Lower lobe of right lung (tissue), 2 donors: Measurements from ENCODE around the gene SLC38A9. TPM values are rescaled to one million over a fixed set of nuclear protein-coding genes. Genes with fewer than 3 reads are reported as not detected.

Experiments used
- ATAC-seq, 2 donors: fragments of 200-7000 bp; cut with Tn5 transposase; one replicate each; pipeline ENCODE4 v1.9.1; 2020 to 2022; ENCODE audit warnings: mild to moderate bottlenecking in 2 of 2, moderate library complexity in 2 of 2
- DNase-seq: peaks from one replicate; pipeline ENCODE4 v3.0.0-alpha.2; 2020
- H3K27ac ChIP-seq: fragments of 200-600 bp; one replicate; pipeline ENCODE4 v1.8.0; 2022
- H3K27me3 ChIP-seq: fragments of 200-600 bp; one replicate; pipeline ENCODE4 v1.8.0; 2022; ENCODE audit warnings: low read depth
- H3K36me3 ChIP-seq: fragments of 200-600 bp; one replicate; pipeline ENCODE4 v1.8.0; 2022; ENCODE audit warnings: mild to moderate bottlenecking
- H3K4me1 ChIP-seq: fragments of 200-600 bp; one replicate; pipeline ENCODE4 v1.8.0; 2022
- H3K4me3 ChIP-seq: fragments of 200-600 bp; one replicate; pipeline ENCODE4 v1.8.0; 2022; ENCODE audit warnings: mild to moderate bottlenecking
- H3K9me3 ChIP-seq: fragments of 200-600 bp; one replicate; pipeline ENCODE4 v1.8.0; 2022
- CTCF ChIP-seq: fragments of 200-600 bp; IDR thresholded peaks from one replicate; pipeline ENCODE4 v1.8.0; 2022; ENCODE audit warnings: antibody characterized with exemption, mild to moderate bottlenecking
- intact Hi-C: fragments of 100-400 bp; cut with DNase I; formaldehyde crosslinking; loops from one replicate; pipeline ENCODE4 v1.11.0; 2022
- total RNA-seq: library from RNA; stranded (reverse); fragmentation: NEBNext Ultra II Directional; extraction: Animal tissue kit (Norgen Biotek cat#: 25700); gene quantifications from one replicate; pipeline ENCODE4 v1.2.1, GENCODE V29; 2021
- donor health status: DM: no; HTN: yes; CAD: no; lungs with severe emphysema.

SLC38A9 gene
- total RNA-seq, 1 donor from 2014 or later = 23.8 TPM

GRCh38 chr5:55714749-55715148 is 2.6 kb upstream of the SLC38A9 start:
- H3K36me3 ChIP-seq = no peaks in the 10 kb centered on the region
- TF ChIP-seq CTCF = no peak
- H3K27ac ChIP-seq = no peak overlapping the region
- DNase-seq (no peak), ATAC-seq (no peak)
- H3K9me3 ChIP-seq = no peaks in the 10 kb centered on the region
- no peaks in the 10 kb centered on the region for H3K27me3 ChIP-seq
- intact Hi-C loops = no loop called here
- peaks cover 17% of the 10 kb centered on the region for H3K4me1 ChIP-seq
- H3K4me3 ChIP-seq = no peak overlapping the region

- DNase-seq = no peak
Measured at GRCh38 chr5:55714339-55714738, 2.2 kb upstream of the SLC38A9 start.

GRCh38 chr5:55713871-55714270 is 1.7 kb upstream of the SLC38A9 start:
- ATAC-seq (no peak), DNase-seq (no peak)
- no peaks in the 10 kb centered on the region for H3K9me3 ChIP-seq
- H3K4me3 ChIP-seq = no peak overlapping the region
- H3K27me3 ChIP-seq = no peaks in the 10 kb centered on the region
- H3K27ac ChIP-seq = no peak overlapping the region
- TF ChIP-seq CTCF = no peak
- H3K4me1 ChIP-seq = peaks cover 24% of the 10 kb centered on the region
- no peaks in the 10 kb centered on the region for H3K36me3 ChIP-seq
- intact Hi-C loops = no loop called here

More at GRCh38 chr5:55714339-55714738, 2.2 kb upstream of the SLC38A9 start:
- no peak for TF ChIP-seq CTCF
- Histone ChIP-seq H3K9me3 (no peaks in the 10 kb centered on the region), H3K27me3 (no peaks in the 10 kb centered on the region), H3K4me3 (no peak overlapping the region), H3K4me1 (peaks cover 19% of the 10 kb centered on the region), H3K27ac (no peak overlapping the region), H3K36me3 (no peaks in the 10 kb centered on the region)
- no peak for ATAC-seq
- intact Hi-C loops = no loop called here

GRCh38 chr5:55711507-55712022 is 559 bp downstream of the SLC38A9 start:
- peak overlapping the region; percentile 98 for H3K4me3 ChIP-seq
- no peaks in the 10 kb centered on the region for H3K27me3 ChIP-seq
- DNase-seq = no peak
- peaks cover 9% of the 10 kb centered on the region for H3K36me3 ChIP-seq
- intact Hi-C loops = no loop called here
- peak overlapping the region; percentile 85 for H3K27ac ChIP-seq
- peak in 1 of 2 donors; percentile 1 for ATAC-seq
- TF ChIP-seq CTCF = no peak
- no peaks in the 10 kb centered on the region for H3K9me3 ChIP-seq
- H3K4me1 ChIP-seq = peaks cover 24% of the 10 kb centered on the region

GRCh38 chr5:55708732-55709131 is 3.4 kb downstream of the SLC38A9 start:
- Histone ChIP-seq H3K36me3 (peaks cover 9% of the 10 kb centered on the region), H3K27me3 (no peaks in the 10 kb centered on the region), H3K4me3 (no peak overlapping the region), H3K27ac (no peak overlapping the region), H3K9me3 (no peaks in the 10 kb centered on the region), H3K4me1 (peaks cover 24% of the 10 kb centered on the region)
- TF ChIP-seq CTCF = no peak
- no peak for ATAC-seq
- DNase-seq = no peak
- intact Hi-C loops = no loop called here
